Dermis microvascular lymphatic vessel endothelial cell (primary cell): ENCODE data around the gene DCLRE1A. TPM values are rescaled to one million over a fixed set of nuclear protein-coding genes. Genes with fewer than 3 reads are reported as not detected.

Experiments used
- DNase-seq, 2 donors: peaks; one replicate each; pipeline versions ENCODE4 v3.0.0 to v3.0.0-alpha.2; 2010; ENCODE audit warnings: low read depth in 2 of 2
- total RNA-seq: library from RNA; depleted of rRNA; stranded (reverse); fragments of >200 nt; gene quantifications from 2 replicates; pipeline ENCODE4 v1.2.1, GENCODE V29; 2014

DCLRE1A gene
- total RNA-seq: 5.6 and 5.9 TPM in 2 replicates

- DNase-seq: peak; percentile 67 to 86
These were observed at the start of gene DCLRE1A, which contains the start of gene NHLRC2 for GRCh38 chr10:113854013-113854760. Gene DCLRE1A, minus strand, starts transcription at chr10:113854082. Its CDS starts 900 bp downstream, at chr10:113853182. Gene NHLRC2, plus strand, starts transcription at chr10:113854661. Its CDS starts 212 bp downstream, at chr10:113854873.

GRCh38 chr10:113899952-113900598 lies 46.2 kb upstream of the DCLRE1A start:
- no peak for DNase-seq

GRCh38 chr10:113897693-113898618 lies 44.1 kb upstream of the DCLRE1A start:
- DNase-seq: no peak

- peak in 1 of 2 donors; percentile 46 for DNase-seq
These were observed 41.1 kb upstream of the DCLRE1A start for GRCh38 chr10:113895018-113895417.

- no peak for DNase-seq
These were observed 40.7 kb upstream of the DCLRE1A start for GRCh38 chr10:113894581-113894980.

GRCh38 chr10:113893570-113893969 lies 39.7 kb upstream of the DCLRE1A start:
- no peak for DNase-seq

GRCh38 chr10:113891476-113891875 lies 37.6 kb upstream of the DCLRE1A start:
- no peak for DNase-seq

GRCh38 chr10:113890769-113891168 lies 36.9 kb upstream of the DCLRE1A start:
- DNase-seq: no peak

- DNase-seq: no peak
These were observed 36.0 kb upstream of the DCLRE1A start for GRCh38 chr10:113889911-113890310.

GRCh38 chr10:113882240-113882639 lies 28.4 kb upstream of the DCLRE1A start:
- no peak for DNase-seq

GRCh38 chr10:113880236-113880635 lies 26.4 kb upstream of the DCLRE1A start:
- DNase-seq: peak; percentile 92 to 95

GRCh38 chr10:113879691-113880090 lies 25.8 kb upstream of the DCLRE1A start:
- no peak for DNase-seq

- DNase-seq: no peak
These were observed 22.6 kb upstream of the DCLRE1A start for GRCh38 chr10:113876461-113876860.

GRCh38 chr10:113875212-113875611 lies 21.3 kb upstream of the DCLRE1A start:
- no peak for DNase-seq

- no peak for DNase-seq
These were observed 18.5 kb upstream of the DCLRE1A start for GRCh38 chr10:113872139-113873030.

GRCh38 chr10:113869789-113870188 lies 15.9 kb upstream of the DCLRE1A start:
- DNase-seq: no peak

- DNase-seq: no peak
These were observed 14.0 kb upstream of the DCLRE1A start for GRCh38 chr10:113867904-113868303.

- no peak for DNase-seq
These were observed 12.9 kb upstream of the DCLRE1A start for GRCh38 chr10:113866551-113867394.

GRCh38 chr10:113865901-113866300 lies 12.0 kb upstream of the DCLRE1A start:
- DNase-seq: no peak

- no peak for DNase-seq
These were observed 5.4 kb upstream of the DCLRE1A start for GRCh38 chr10:113859261-113859660.
